Measurements from ENCODE around the gene VIPR2. TPM values are rescaled to one million over a fixed set of nuclear protein-coding genes. Genes with fewer than 3 reads are reported as not detected.

The VIPR2 gene
- total and polyA plus RNA-seq, 2 of the 13 experiments (the other 11 are each of a cell fraction or from before 2014, with no cell fraction given): not detected

DNA sequence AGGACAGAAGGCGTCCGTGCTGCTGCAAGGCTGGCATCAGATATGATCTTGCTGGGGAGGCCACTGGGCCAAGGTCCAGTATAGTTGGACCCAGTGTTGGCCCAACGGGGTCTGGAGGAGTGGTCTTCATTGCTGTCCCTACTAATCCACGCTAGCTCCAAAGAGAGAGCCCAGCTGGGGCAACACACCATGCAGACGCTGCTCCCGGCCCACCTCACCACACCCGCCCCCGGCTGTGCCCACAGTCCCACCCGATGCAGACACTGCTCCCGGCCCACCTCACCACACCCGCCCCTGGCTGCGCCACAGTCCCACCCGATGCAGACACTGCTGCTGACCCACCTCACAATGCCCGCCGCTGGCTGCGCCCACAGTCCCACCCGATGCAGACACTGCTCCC is 121.5 kb downstream of the VIPR2 start (continued):
- TF ChIP-seq ZBTB46 (CRISPR knock-in tag; IDR thresholded peaks at IDR 0.05; ENCODE audit: borderline replicate concordance): no peak

- H3K79me2 ChIP-seq (ENCODE audit: insufficient read depth, low read length): no peaks in the 10 kb centered on the region
- H3K9ac ChIP-seq (ENCODE audit: insufficient read depth, low read depth, low read length): no peak overlapping the region
- DNase-seq (ENCODE audit: low spot score) (no peak), ATAC-seq (no peak), FAIRE-seq (no peak)
- no peak overlapping the region for H2AFZ ChIP-seq (ENCODE audit: low read length)
- in situ Hi-C loops (cut with HindIII; ENCODE audit: extremely low pct_ligation_motif_present, low pct_unique_long_range_greater_than_20kb): no loop called here
- no peaks in the 10 kb centered on the region for H3K9me3 ChIP-seq (ENCODE audit: low read length)
- H3K4me3 ChIP-seq (replicated peaks in 1 of 3; ENCODE audit: insufficient read depth in 1 of 3, low read depth in 2 of 3, low read length in 3 of 3): no peak overlapping the region
- no TSS peak for BruUV-seq (replicated peaks)
- no peak overlapping the region for H3K4me2 ChIP-seq (ENCODE audit: low read depth, low read length)
- ChIA-PET CTCF (ENCODE audit: low intra/inter-chr PET ratio, low total read pairs) (no interaction called here), POLR2A (no interaction called here)
- TF ChIP-seq GABPB1 (CRISPR knock-in tag; IDR thresholded peaks at IDR 0.05) (no peak), GLI4 (CRISPR knock-in tag; IDR thresholded peaks at IDR 0.05; ENCODE audit: borderline replicate concordance) (no peak), ZMYM3 (CRISPR knock-in tag; IDR thresholded peaks at IDR 0.05) (no peak), ZNF761 (CRISPR knock-in tag; conservative IDR thresholded peaks at IDR 0.05) (no peak), PITX1 (CRISPR knock-in tag; IDR thresholded peaks at IDR 0.05) (no peak), ZNF143 (CRISPR knock-in tag; IDR thresholded peaks at IDR 0.05) (no peak), ZNF567 (CRISPR knock-in tag; IDR thresholded peaks at IDR 0.05; ENCODE audit: borderline replicate concordance) (no peak), ZNF484 (CRISPR knock-in tag; IDR thresholded peaks at IDR 0.05; ENCODE audit: borderline replicate concordance, low read depth) (no peak), HCFC1 (IDR thresholded peaks at IDR 0.05; ENCODE audit: low read depth, low read length) (no peak)
- TF ChIP-seq, protein P1, sequence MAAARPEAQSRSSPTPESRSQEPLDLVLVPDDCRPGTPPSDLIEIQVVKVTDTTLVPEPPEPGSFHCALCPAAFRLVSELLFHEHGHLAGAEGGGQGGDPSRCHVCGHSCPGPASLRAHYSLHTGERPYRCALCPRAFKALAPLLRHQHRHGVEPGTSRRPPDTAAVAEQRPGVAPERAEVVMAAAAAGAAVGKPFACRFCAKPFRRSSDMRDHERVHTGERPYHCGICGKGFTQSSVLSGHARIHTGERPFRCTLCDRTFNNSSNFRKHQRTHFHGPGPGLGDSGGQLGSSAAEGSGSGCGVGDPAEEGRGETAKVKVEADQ (CRISPR knock-in tag; IDR thresholded peaks at IDR 0.05; ENCODE audit: borderline replicate concordance): no peak
- TF ChIP-seq, protein P2, sequence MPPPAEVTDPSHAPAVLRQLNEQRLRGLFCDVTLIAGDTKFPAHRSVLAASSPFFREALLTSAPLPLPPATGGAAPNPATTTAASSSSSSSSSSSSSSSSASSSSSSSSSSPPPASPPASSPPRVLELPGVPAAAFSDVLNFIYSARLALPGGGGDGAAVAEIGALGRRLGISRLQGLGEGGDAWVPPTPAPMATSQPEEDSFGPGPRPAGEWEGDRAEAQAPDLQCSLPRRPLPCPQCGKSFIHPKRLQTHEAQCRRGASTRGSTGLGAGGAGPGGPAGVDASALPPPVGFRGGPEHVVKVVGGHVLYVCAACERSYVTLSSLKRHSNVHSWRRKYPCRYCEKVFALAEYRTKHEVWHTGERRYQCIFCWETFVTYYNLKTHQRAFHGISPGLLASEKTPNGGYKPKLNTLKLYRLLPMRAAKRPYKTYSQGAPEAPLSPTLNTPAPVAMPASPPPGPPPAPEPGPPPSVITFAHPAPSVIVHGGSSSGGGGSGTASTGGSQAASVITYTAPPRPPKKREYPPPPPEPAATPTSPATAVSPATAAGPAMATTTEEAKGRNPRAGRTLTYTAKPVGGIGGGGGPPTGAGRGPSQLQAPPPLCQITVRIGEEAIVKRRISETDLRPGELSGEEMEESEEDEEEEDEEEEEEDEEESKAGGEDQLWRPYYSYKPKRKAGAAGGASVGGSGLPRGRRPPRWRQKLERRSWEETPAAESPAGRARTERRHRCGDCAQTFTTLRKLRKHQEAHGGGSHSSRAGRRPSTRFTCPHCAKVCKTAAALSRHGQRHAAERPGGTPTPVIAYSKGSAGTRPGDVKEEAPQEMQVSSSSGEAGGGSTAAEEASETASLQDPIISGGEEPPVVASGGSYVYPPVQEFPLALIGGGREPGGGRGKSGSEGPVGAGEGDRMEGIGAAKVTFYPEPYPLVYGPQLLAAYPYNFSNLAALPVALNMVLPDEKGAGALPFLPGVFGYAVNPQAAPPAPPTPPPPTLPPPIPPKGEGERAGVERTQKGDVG (CRISPR knock-in tag; IDR thresholded peaks at IDR 0.05; ENCODE audit: borderline replicate concordance): no peak
- no peaks in the 10 kb centered on the region for H4K20me1 ChIP-seq (ENCODE audit: insufficient read depth, low read length)
- intact Hi-C loops (cut with micrococcal nuclease; ENCODE audit: unreplicated experiment): no loop called here
- WGBS (ENCODE audit: low lambda C conversion rate): 43% methylated on average over 16 of the region's 20 CpGs
- no peaks in the 10 kb centered on the region for H3K36me3 ChIP-seq (replicated peaks in 1 of 2; ENCODE audit: control insufficient read depth in 1 of 2, insufficient read depth in 2 of 2, low read length in 2 of 2)
- H3K4me1 ChIP-seq (ENCODE audit: insufficient read depth, low read length): no peaks in the 10 kb centered on the region
- H3K27me3 ChIP-seq (ENCODE audit: control insufficient read depth in 1 of 2, insufficient read depth in 2 of 2, low read length in 2 of 2): peaks cover 1 to 22% of the 10 kb centered on the region in 2 experiments; a peak in 2 of 5 replicates
- H3K27ac ChIP-seq (ENCODE audit: extremely low read length, insufficient read depth, low read length): no peak overlapping the region
These were observed 122.3 kb downstream of the VIPR2 start for GRCh38 chr7:159022238-159022993.
